AG08395 (cell line): Measurements from ENCODE around the gene FILIP1L.
A peak's percentile ranks its signal among the peaks of the same experiment; 100 is the strongest.

Experiments
- DNase-seq: peaks from one replicate; pipeline ENCODE4 v3.0.0; 2012; ENCODE audit warnings: mixed read lengths, low spot score

FILIP1L gene

DNA sequence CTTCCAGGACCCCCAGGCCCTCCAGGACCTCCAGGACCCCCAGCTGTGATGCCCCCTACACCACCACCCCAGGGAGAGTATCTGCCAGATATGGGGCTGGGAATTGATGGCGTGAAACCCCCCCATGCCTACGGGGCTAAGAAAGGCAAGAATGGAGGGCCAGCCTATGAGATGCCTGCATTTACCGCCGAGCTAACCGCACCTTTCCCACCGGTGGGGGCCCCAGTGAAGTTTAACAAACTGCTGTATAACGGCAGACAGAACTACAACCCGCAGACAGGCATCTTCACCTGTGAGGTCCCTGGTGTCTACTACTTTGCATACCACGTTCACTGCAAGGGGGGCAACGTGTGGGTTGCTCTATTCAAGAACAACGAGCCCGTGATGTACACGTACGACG, 318.7 kb downstream of the FILIP1L start:
- no peak for DNase-seq

DNA sequence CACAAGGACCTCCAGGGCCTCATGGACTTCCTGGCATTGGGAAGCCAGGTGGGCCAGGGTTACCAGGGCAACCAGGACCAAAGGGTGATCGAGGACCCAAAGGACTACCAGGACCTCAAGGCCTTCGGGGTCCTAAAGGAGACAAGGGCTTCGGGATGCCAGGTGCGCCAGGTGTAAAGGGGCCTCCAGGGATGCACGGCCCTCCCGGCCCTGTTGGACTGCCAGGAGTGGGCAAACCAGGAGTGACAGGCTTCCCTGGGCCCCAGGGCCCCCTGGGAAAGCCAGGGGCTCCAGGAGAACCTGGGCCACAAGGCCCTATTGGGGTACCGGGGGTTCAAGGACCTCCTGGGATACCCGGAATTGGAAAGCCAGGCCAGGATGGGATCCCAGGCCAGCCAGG, 319.8 kb downstream of the FILIP1L start:
- DNase-seq: no peak

GRCh38 chr3:99789011-99789721, 325.1 kb downstream of the FILIP1L start:
- DNase-seq: peak; percentile 73
